Mucosa of descending colon (tissue), 3 donors: ENCODE measurements around the gene HLA-DOA. TPM values are rescaled to one million over a fixed set of nuclear protein-coding genes. Genes with fewer than 3 reads are reported as not detected.

Experiments
- ATAC-seq: fragments of 200-7000 bp; cut with Tn5 transposase; one replicate; pipeline ENCODE4 v1.9.1; 2020; ENCODE audit warnings: mild to moderate bottlenecking, moderate library complexity
- DNase-seq, 3 donors: peaks; one replicate each; pipeline ENCODE4 v3.0.0-alpha.2; 2020
- H3K36me3 ChIP-seq: fragments of 200-600 bp; one replicate; pipeline ENCODE4 v1.8.0; 2021; ENCODE audit warnings: low read depth, mild to moderate bottlenecking
- H3K4me1 ChIP-seq: fragments of 200-600 bp; one replicate; pipeline ENCODE4 v1.8.0; 2021; ENCODE audit warnings: low read depth, mild to moderate bottlenecking
- H3K4me3 ChIP-seq: fragments of 200-600 bp; one replicate; pipeline ENCODE4 v1.8.0; 2021; ENCODE audit warnings: mild to moderate bottlenecking
- H3K9me3 ChIP-seq: fragments of 200-600 bp; one replicate; pipeline ENCODE4 v1.8.0; 2021; ENCODE audit warnings: mild to moderate bottlenecking
- intact Hi-C, 2 donors: fragments of 100-400 bp; cut with DNase I in 1 of 2; cut with micrococcal nuclease in 1 of 2; formaldehyde crosslinking; loops; one replicate each; pipeline versions ENCODE4 v1.11.0 to v1.11.1; 2022; cut with DNase I, micrococcal nuclease
- total RNA-seq, 3 donors: library from RNA; stranded (reverse); fragmentation: NEBNext Ultra II Directional in 2 of 3; extraction: Animal tissue kit (Norgen Biotek cat#: 25700) in 2 of 3; gene quantifications; one replicate each; pipeline versions ENCODE4 v1.2.1 to v1.2.4, GENCODE V29; 2021 to 2023
- TF ChIP-seq, protein P1 (sequence below): fragments of 200-600 bp; IDR thresholded peaks from one replicate; pipeline ENCODE4 v1.8.0; 2022; ENCODE audit warnings: antibody characterized with exemption, mild to moderate bottlenecking
- donor health status: DM: no; HTN: no; CAD: no; lungs with moderate emphysema.
- donor health status: DM: no; HTN: no; CAD: no.
- donor health status: DM: no; HTN: yes; CAD: no.

HLA-DOA gene
- total RNA-seq, 3 donors from 2014 or later = 1.8 to 4.0 (median 3.2) TPM

DNA sequence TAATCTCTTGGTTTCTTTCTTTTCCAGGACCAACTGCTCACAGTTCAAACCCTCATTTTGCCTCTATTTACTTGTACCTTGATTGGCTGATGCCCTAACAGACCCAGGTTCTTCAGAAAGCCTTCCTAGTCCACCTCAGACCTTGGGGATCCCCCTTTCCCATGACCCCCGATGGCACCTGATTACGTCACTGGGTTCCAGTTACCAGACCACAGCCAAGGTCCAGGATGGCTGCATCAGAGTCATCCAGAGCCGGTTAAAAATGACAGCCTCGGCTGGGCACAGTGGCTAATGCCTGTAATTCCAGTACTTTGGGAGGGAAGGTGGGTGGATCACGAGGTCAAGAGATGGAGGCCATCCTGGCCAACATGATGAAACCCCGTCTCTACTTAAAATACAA, 4.5 kb downstream of the HLA-DOA start:
- Histone ChIP-seq H3K9me3 (no peaks in the 10 kb centered on the region), H3K4me3 (no peak overlapping the region), H3K4me1 (no peaks in the 10 kb centered on the region), H3K36me3 (no peaks in the 10 kb centered on the region)
- ATAC-seq (no peak), DNase-seq (no peak)
- intact Hi-C loops = no loop called here
- TF ChIP-seq, protein P1, sequence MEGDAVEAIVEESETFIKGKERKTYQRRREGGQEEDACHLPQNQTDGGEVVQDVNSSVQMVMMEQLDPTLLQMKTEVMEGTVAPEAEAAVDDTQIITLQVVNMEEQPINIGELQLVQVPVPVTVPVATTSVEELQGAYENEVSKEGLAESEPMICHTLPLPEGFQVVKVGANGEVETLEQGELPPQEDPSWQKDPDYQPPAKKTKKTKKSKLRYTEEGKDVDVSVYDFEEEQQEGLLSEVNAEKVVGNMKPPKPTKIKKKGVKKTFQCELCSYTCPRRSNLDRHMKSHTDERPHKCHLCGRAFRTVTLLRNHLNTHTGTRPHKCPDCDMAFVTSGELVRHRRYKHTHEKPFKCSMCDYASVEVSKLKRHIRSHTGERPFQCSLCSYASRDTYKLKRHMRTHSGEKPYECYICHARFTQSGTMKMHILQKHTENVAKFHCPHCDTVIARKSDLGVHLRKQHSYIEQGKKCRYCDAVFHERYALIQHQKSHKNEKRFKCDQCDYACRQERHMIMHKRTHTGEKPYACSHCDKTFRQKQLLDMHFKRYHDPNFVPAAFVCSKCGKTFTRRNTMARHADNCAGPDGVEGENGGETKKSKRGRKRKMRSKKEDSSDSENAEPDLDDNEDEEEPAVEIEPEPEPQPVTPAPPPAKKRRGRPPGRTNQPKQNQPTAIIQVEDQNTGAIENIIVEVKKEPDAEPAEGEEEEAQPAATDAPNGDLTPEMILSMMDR = no peak

DNA sequence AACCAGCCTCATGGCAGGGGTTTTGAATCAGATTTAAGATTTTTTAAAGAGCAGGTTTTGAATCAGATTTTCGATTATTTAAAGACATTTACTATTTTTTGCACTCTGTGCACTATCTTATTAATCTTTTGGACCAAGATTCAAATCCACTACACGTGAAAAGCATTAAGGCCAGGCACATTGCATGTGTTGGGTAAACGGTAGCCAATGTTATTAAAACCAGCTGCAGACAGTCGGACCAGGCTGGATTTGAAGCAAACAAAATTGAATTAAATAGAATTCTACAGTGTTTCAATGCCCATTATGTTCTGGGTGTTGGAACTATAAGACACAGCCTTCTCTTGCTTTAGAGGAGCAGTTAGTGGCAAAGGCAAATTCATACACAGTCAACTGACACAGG, 7.7 kb downstream of the HLA-DOA start:
- Histone ChIP-seq H3K4me3 (no peak overlapping the region), H3K4me1 (no peaks in the 10 kb centered on the region), H3K36me3 (no peaks in the 10 kb centered on the region), H3K9me3 (no peaks in the 10 kb centered on the region)
- intact Hi-C loops = no loop called here
- ATAC-seq = no peak
- TF ChIP-seq, protein P1 = no peak
- DNase-seq = no peak

DNA sequence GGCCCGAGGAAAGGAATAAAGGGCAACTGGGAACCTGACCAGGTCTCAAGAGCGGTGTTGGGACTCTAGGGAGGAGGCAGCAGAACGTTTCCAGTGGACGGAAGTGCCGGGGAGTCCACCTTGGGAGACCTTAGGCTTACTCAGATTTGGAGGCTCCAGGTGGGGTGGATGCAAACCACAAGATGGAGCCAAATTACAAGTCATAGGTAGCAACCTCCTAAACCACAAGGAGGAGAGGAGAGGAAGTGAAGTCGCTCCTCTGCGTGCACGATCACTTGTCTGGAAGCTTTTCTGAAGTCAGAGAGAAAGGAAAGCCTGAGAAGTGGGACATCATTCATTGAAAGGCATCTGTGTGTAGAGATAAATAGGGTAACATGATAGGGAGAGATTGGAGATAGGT, 9.3 kb downstream of the HLA-DOA start:
- TF ChIP-seq, protein P1 = no peak
- ATAC-seq (no peak), DNase-seq (no peak)
- Histone ChIP-seq H3K4me3 (no peak overlapping the region), H3K36me3 (no peaks in the 10 kb centered on the region), H3K4me1 (no peaks in the 10 kb centered on the region), H3K9me3 (no peaks in the 10 kb centered on the region)
- intact Hi-C loops = no loop called here

DNA sequence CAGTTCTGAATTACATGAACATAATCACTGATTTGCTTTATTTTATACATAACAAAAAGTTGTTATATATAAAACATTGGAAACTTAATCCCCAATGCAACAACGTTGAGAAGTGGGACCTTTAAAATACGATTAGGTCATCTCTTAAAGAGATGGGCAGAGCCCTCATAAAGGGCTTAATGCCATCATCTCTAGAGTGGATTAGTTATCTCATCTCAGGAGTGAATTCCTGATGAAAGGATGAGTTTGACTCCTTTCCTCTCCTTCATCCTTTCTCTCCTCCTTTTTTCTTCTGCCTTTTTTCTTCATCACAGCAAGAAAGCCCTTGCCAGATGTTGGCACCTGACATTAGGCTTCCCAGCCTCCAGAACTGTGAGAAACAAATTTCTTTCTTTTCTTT, 13.9 kb downstream of the HLA-DOA start:
- no peaks in the 10 kb centered on the region for H3K4me1 ChIP-seq
- TF ChIP-seq, protein P1 = no peak
- intact Hi-C loops = no loop called here
- H3K4me3 ChIP-seq = no peak overlapping the region
- no peaks in the 10 kb centered on the region for H3K36me3 ChIP-seq
- no peaks in the 10 kb centered on the region for H3K9me3 ChIP-seq
- no peak for DNase-seq
- ATAC-seq = no peak

DNA sequence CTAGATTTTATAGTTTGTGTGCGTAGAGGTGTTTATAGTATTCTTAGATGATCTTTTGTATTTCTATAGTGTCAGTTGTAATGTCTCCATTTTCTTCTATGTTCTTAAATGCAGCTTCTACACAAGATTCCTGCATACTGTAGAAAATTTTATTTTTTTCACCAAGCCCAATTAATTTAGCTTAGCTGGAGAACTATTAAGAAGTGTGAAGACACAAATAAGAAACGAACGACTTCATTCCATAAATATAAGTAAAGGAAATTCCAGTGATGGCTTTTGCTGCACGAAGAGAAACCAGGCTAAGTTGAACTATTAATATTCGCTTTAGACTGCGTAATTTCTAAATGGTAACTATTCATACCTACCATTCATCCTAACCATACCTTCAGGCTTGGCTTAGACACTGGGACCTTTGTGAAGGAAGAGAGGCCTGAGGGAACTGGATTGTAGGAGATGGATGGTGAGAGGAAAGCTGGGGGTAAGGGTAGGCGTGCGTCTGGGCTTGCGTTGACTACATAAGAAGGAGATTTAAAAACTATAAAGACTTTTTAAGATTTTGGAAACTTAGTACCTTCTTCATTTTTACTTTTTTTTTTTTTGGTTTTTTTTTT, 15.9 kb downstream of the HLA-DOA start:
- no peaks in the 10 kb centered on the region for H3K36me3 ChIP-seq
- ATAC-seq = no peak
- H3K4me3 ChIP-seq = no peak overlapping the region
- TF ChIP-seq, protein P1 = no peak
- H3K9me3 ChIP-seq = no peaks in the 10 kb centered on the region
- no peaks in the 10 kb centered on the region for H3K4me1 ChIP-seq
- intact Hi-C loops = no loop called here
- no peak for DNase-seq

DNA sequence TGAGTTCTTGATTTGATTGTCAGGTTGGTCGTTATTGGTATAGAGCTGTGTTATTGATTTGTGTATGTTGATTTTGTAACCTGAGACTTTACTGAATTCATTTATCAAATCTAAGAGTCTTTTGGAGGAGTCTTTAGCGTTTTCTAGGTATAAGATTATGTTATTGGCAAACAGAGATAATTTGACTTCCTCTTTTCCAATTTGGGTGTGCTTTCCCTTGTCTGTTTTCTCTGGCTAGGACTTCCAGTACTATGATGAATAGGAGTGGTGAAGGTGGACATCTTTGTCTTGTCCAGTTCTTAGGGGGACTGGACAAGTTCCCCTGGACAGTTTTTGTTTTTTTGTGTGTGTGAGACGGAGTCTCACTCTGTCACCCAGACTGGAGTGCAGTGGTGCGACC, 17.4 kb downstream of the HLA-DOA start:
- intact Hi-C loops = no loop called here
- DNase-seq (no peak), ATAC-seq (no peak)
- Histone ChIP-seq H3K4me1 (no peaks in the 10 kb centered on the region), H3K4me3 (no peak overlapping the region), H3K36me3 (no peaks in the 10 kb centered on the region), H3K9me3 (no peaks in the 10 kb centered on the region)
- TF ChIP-seq, protein P1 = no peak
